ENCODE results near the gene ZNF587.

DNA sequence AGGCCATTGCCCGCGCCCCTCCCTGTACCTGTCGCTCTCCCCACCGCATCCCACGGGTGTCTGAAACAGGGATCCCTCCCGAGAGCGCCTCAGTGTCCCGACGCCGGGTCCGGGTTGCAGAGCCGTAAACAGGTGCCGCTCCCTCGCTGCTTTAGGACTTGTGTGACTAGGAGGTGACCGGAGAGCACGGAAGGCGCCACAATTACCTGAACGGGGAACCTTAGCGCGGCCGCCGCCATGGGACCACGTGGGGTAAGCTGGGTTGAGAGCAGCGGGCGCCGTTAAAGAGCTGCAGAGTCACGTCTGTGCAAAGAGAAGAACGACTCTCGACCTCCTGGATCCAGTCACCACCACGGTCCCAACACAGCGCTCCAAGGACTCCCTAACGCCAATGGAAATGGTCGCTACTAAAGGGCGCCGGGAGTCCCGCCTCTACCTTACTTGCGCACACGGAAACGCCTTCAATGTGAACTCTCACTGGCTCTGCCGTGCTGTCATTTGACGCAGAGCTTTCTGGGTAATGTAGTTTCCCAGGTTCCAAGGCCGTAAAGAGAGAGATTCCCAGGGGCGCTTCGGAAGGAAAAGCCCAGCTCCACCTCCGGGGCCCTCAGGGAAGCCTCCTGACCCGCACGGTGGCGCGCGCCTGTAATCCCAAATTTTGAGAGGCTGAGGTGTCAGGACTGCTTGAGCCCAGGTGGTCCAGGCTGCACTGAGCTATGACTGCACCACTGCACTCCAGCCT is 35.0 kb upstream of the ZNF587 start, which contains the start of gene ZNF552:
- TF ChIP-seq POLR2A (IDR thresholded peaks at IDR 0.05): peak; percentile 57 to 93 (median 90)
- TF ChIP-seq, protein P1, sequence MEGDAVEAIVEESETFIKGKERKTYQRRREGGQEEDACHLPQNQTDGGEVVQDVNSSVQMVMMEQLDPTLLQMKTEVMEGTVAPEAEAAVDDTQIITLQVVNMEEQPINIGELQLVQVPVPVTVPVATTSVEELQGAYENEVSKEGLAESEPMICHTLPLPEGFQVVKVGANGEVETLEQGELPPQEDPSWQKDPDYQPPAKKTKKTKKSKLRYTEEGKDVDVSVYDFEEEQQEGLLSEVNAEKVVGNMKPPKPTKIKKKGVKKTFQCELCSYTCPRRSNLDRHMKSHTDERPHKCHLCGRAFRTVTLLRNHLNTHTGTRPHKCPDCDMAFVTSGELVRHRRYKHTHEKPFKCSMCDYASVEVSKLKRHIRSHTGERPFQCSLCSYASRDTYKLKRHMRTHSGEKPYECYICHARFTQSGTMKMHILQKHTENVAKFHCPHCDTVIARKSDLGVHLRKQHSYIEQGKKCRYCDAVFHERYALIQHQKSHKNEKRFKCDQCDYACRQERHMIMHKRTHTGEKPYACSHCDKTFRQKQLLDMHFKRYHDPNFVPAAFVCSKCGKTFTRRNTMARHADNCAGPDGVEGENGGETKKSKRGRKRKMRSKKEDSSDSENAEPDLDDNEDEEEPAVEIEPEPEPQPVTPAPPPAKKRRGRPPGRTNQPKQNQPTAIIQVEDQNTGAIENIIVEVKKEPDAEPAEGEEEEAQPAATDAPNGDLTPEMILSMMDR (IDR thresholded peaks at IDR 0.05): peak in 1 of 7 experiments; percentile 12

Measured in body of pancreas (tissue), 4 donors.